Upper lobe of right lung (tissue), 1 donor: Measurements from ENCODE around the gene SNX30. TPM values are rescaled to one million over a fixed set of nuclear protein-coding genes. Genes with fewer than 3 reads are reported as not detected.

Experiments
- ATAC-seq: fragments of 200-7000 bp; cut with Tn5 transposase; one replicate; pipeline ENCODE4 v1.9.1; 2020; ENCODE audit warnings: mild to moderate bottlenecking, moderate library complexity
- DNase-seq: peaks from one replicate; pipeline ENCODE4 v3.0.0-alpha.2; 2020
- H3K27ac ChIP-seq: fragments of 200-600 bp; one replicate; pipeline ENCODE4 v1.8.0; 2022
- H3K27me3 ChIP-seq: fragments of 200-600 bp; one replicate; pipeline ENCODE4 v1.8.0; 2022; ENCODE audit warnings: mild to moderate bottlenecking
- H3K36me3 ChIP-seq: fragments of 200-600 bp; one replicate; pipeline ENCODE4 v1.8.0; 2022
- H3K4me1 ChIP-seq: fragments of 200-600 bp; one replicate; pipeline ENCODE4 v1.8.0; 2022
- H3K4me3 ChIP-seq: fragments of 200-600 bp; one replicate; pipeline ENCODE4 v1.8.0; 2022; ENCODE audit warnings: mild to moderate bottlenecking
- H3K9me3 ChIP-seq: fragments of 200-600 bp; one replicate; pipeline ENCODE4 v1.8.0; 2022
- CTCF ChIP-seq: fragments of 200-600 bp; IDR thresholded peaks from one replicate; pipeline ENCODE4 v1.8.0; 2022; ENCODE audit warnings: antibody characterized with exemption
- intact Hi-C: fragments of 100-400 bp; cut with DNase I; formaldehyde crosslinking; loops from one replicate; pipeline ENCODE4 v1.11.0; 2022
- total RNA-seq: library from RNA; stranded (reverse); fragmentation: NEBNext Ultra II Directional; extraction: Animal tissue kit (Norgen Biotek cat#: 25700); gene quantifications from one replicate; pipeline ENCODE4 v1.2.1, GENCODE V29; 2021
- donor health status: DM: no; HTN: yes; CAD: no; lungs with severe emphysema.

SNX30 gene
- total RNA-seq, 1 donor from 2014 or later = 76.3 TPM

- Histone ChIP-seq H3K4me3 (peak within 1 kb of the TSS; percentile 52), H3K36me3 (no peaks in the 10 kb centered on the region), H3K27ac (peak within 1 kb of the TSS; percentile 66), H3K9me3 (no peaks in the 10 kb centered on the region), H3K4me1 (peaks cover 23% of the 10 kb centered on the region), H3K27me3 (peaks cover 12% of the 10 kb centered on the region)
- ATAC-seq (peak; percentile 84), DNase-seq (peak; percentile 90)
- intact Hi-C loops = loop anchor here (10.0 kb wide), 1 partner anchor 46 kb away; no protein-coding TSS in a partner anchor
- TF ChIP-seq CTCF = no peak
Measured at GRCh38 chr9:112890106-112891081, 139.8 kb downstream of the SNX30 start, which contains the start of gene SLC46A2. Gene SLC46A2 (minus strand): TSS chr9:112890876. CDS start chr9:112890681, 195 bp downstream.

GRCh38 chr9:112891521-112891920 lies 141.0 kb downstream of the SNX30 start:
- DNase-seq (no peak), ATAC-seq (no peak)
- H3K27me3 ChIP-seq = peaks cover 12% of the 10 kb centered on the region
- H3K4me1 ChIP-seq = peaks cover 23% of the 10 kb centered on the region
- H3K27ac ChIP-seq = peak overlapping the region; percentile 66
- no peak overlapping the region for H3K4me3 ChIP-seq
- H3K9me3 ChIP-seq = no peaks in the 10 kb centered on the region
- intact Hi-C loops = loop anchor here (10.0 kb wide), 1 partner anchor 47 kb away; no protein-coding TSS in a partner anchor
- TF ChIP-seq CTCF = no peak
- no peaks in the 10 kb centered on the region for H3K36me3 ChIP-seq

GRCh38 chr9:112892981-112893380 lies 142.4 kb downstream of the SNX30 start:
- H3K4me3 ChIP-seq = no peak overlapping the region
- H3K27ac ChIP-seq = no peak overlapping the region
- H3K36me3 ChIP-seq = no peaks in the 10 kb centered on the region
- peak; percentile 13 for ATAC-seq
- peaks cover 12% of the 10 kb centered on the region for H3K27me3 ChIP-seq
- peaks cover 23% of the 10 kb centered on the region for H3K4me1 ChIP-seq
- no peak for TF ChIP-seq CTCF
- no peaks in the 10 kb centered on the region for H3K9me3 ChIP-seq
- intact Hi-C loops = loop anchor here (10.0 kb wide), 1 partner anchor 48 kb away; no protein-coding TSS in a partner anchor
- DNase-seq = no peak

- DNase-seq (no peak), ATAC-seq (no peak)
- Histone ChIP-seq H3K36me3 (no peaks in the 10 kb centered on the region), H3K4me3 (no peak overlapping the region), H3K27me3 (peaks cover 12% of the 10 kb centered on the region), H3K4me1 (peaks cover 23% of the 10 kb centered on the region), H3K9me3 (no peaks in the 10 kb centered on the region), H3K27ac (peak overlapping the region; percentile 47)
- intact Hi-C loops = loop anchor here (10.0 kb wide), 1 partner anchor 49 kb away; no protein-coding TSS in a partner anchor
- no peak for TF ChIP-seq CTCF
Measured at GRCh38 chr9:112894041-112894440, 143.5 kb downstream of the SNX30 start.

GRCh38 chr9:112894699-112895098 lies 144.1 kb downstream of the SNX30 start:
- TF ChIP-seq CTCF = no peak
- no peaks in the 10 kb centered on the region for H3K36me3 ChIP-seq
- no peak overlapping the region for H3K4me3 ChIP-seq
- H3K9me3 ChIP-seq = no peaks in the 10 kb centered on the region
- ATAC-seq (no peak), DNase-seq (no peak)
- intact Hi-C loops = loop anchor here (10.0 kb wide), 1 partner anchor 50 kb away; no protein-coding TSS in a partner anchor
- peak overlapping the region; percentile 47 for H3K27ac ChIP-seq
- H3K4me1 ChIP-seq = peaks cover 23% of the 10 kb centered on the region
- H3K27me3 ChIP-seq = peaks cover 12% of the 10 kb centered on the region
